Measurements from ENCODE around the gene OR2AT4. TPM values are rescaled to one million over a fixed set of nuclear protein-coding genes. Genes with fewer than 3 reads are reported as not detected.

Gene OR2AT4
- total RNA-seq, result not detected in 3 replicates
- long read RNA-seq, partial matches to known transcripts, result 0 of 1 reads
- long read RNA-seq, other reads (novel, unspliced or antisense), result 1 of 1 reads

- Mint-ChIP-seq H3K27me3 (ENCODE audit: low read depth) (peaks cover 11% of the 10 kb centered on the region), H3K4me3 (ENCODE audit: unreplicated experiment) (no peak within 1 kb of the TSS), H3K36me3 (ENCODE audit: low read depth) (no peaks in the 10 kb centered on the region), H3K9me3 (ENCODE audit: low read depth) (peaks cover 6% of the 10 kb centered on the region), H3K27ac (ENCODE audit: unreplicated experiment) (no peak within 1 kb of the TSS), H3K4me1 (ENCODE audit: low read depth) (peaks cover 8% of the 10 kb centered on the region)
- DNase-seq (ENCODE audit: low spot score), result no peak
- no peak for TF ChIP-seq CTCF (IDR thresholded peaks at IDR 0.05)
Observed at GRCh38 chr11:75096456-75097172, at the start of gene OR2AT4. Gene OR2AT4, minus strand, starts transcription at chr11:75096876.

GRCh38 chr11:75145972-75146519, 49.4 kb upstream of the OR2AT4 start:
- Mint-ChIP-seq H3K27ac (ENCODE audit: unreplicated experiment) (no peak overlapping the region), H3K4me3 (ENCODE audit: unreplicated experiment) (no peak overlapping the region), H3K9me3 (ENCODE audit: low read depth) (no peaks in the 10 kb centered on the region), H3K4me1 (ENCODE audit: low read depth) (peaks cover 16% of the 10 kb centered on the region), H3K36me3 (ENCODE audit: low read depth) (no peaks in the 10 kb centered on the region), H3K27me3 (ENCODE audit: low read depth) (peaks cover 7% of the 10 kb centered on the region)
- no peak for DNase-seq (ENCODE audit: low spot score)
- no peak for TF ChIP-seq CTCF (IDR thresholded peaks at IDR 0.05)

GRCh38 chr11:75145196-75145971, 48.7 kb upstream of the OR2AT4 start:
- H3K4me1 Mint-ChIP-seq (ENCODE audit: low read depth), result peaks cover 16% of the 10 kb centered on the region
- DNase-seq (ENCODE audit: low spot score), result peak; percentile 25
- TF ChIP-seq CTCF (IDR thresholded peaks at IDR 0.05), result no peak
- no peak overlapping the region for H3K4me3 Mint-ChIP-seq (ENCODE audit: unreplicated experiment)
- no peak overlapping the region for H3K27ac Mint-ChIP-seq (ENCODE audit: unreplicated experiment)
- H3K27me3 Mint-ChIP-seq (ENCODE audit: low read depth), result peaks cover 3% of the 10 kb centered on the region
- H3K36me3 Mint-ChIP-seq (ENCODE audit: low read depth), result no peaks in the 10 kb centered on the region
- H3K9me3 Mint-ChIP-seq (ENCODE audit: low read depth), result no peaks in the 10 kb centered on the region

- Mint-ChIP-seq H3K4me3 (ENCODE audit: unreplicated experiment) (no peak overlapping the region), H3K9me3 (ENCODE audit: low read depth) (no peaks in the 10 kb centered on the region), H3K36me3 (ENCODE audit: low read depth) (no peaks in the 10 kb centered on the region), H3K27ac (ENCODE audit: unreplicated experiment) (no peak overlapping the region), H3K27me3 (ENCODE audit: low read depth) (peaks cover 4% of the 10 kb centered on the region), H3K4me1 (ENCODE audit: low read depth) (peaks cover 16% of the 10 kb centered on the region)
- peak; percentile 25 for TF ChIP-seq CTCF (IDR thresholded peaks at IDR 0.05)
- DNase-seq (ENCODE audit: low spot score), result no peak
Observed at GRCh38 chr11:75144716-75145014, 48.0 kb upstream of the OR2AT4 start.

GRCh38 chr11:75143420-75143731, 46.7 kb upstream of the OR2AT4 start:
- no peak for TF ChIP-seq CTCF (IDR thresholded peaks at IDR 0.05)
- H3K4me1 Mint-ChIP-seq (ENCODE audit: low read depth), result peaks cover 16% of the 10 kb centered on the region
- no peaks in the 10 kb centered on the region for H3K36me3 Mint-ChIP-seq (ENCODE audit: low read depth)
- no peak for DNase-seq (ENCODE audit: low spot score)
- H3K4me3 Mint-ChIP-seq (ENCODE audit: unreplicated experiment), result peak overlapping the region; percentile 27
- H3K27me3 Mint-ChIP-seq (ENCODE audit: low read depth), result peaks cover 8% of the 10 kb centered on the region
- peak overlapping the region; percentile 46 for H3K27ac Mint-ChIP-seq (ENCODE audit: unreplicated experiment)
- H3K9me3 Mint-ChIP-seq (ENCODE audit: low read depth), result no peaks in the 10 kb centered on the region

Data from chondrocyte (in vitro differentiated cells).